COLO668 (cell line): Measurements from ENCODE around the gene CYYR1.

Experiments used
- DNase-seq: peaks from one replicate; lab custom pipeline; 2025; ENCODE audit not compliant: unreplicated experiment; lab: John Stamatoyannopoulos, UW

The CYYR1 gene

GRCh38 chr21:26572702-26573381 is at the start of gene CYYR1:
Gene CYYR1, minus strand, starts transcription at chr21:26573286. Its CDS starts 346 bp downstream, at chr21:26572940.
- DNase-seq = no peak

- DNase-seq = no peak
These were observed 44.1 kb upstream of the CYYR1 start for GRCh38 chr21:26617176-26617575.

- DNase-seq = no peak
These were observed 41.2 kb upstream of the CYYR1 start for GRCh38 chr21:26614251-26614650.

DNA sequence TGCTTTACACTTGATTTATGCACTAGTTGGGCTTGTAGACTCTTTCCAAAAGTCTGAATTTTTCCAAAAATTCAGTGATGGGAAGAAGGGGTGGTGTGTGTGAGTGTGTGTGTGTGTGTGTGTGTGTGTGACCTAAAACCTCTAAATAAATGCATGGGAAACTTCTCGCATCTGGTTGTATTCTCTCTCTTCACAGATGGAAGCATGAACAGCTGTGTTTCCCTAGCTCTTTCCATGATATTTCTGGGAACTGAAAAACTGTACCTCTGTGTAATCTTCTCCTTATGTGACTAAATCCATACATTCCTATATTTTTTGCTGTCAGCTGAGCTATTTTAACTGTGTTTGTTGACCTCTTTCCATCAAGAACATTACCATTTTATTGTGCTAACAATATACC is 26.2 kb upstream of the CYYR1 start:
- no peak for DNase-seq

DNA sequence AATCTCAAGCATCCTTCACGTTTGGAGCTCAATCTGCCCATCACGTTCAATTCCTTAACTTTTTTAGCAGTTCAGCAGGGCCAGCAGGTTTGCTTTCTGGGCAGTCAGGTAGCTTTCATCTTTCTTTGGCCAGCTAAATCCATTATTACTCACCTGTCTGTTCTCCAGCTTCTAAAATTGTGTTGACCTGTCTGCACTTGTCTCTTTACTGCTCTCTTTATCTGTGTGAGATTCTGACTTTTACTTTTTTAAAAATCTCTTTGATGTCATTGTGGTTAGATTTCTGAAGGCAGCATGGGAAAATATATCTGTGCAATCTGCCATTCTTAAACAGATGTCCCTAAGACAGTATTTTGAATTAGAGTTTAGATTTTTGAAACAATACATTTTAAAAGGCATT is 24.9 kb upstream of the CYYR1 start:
- DNase-seq = no peak

DNA sequence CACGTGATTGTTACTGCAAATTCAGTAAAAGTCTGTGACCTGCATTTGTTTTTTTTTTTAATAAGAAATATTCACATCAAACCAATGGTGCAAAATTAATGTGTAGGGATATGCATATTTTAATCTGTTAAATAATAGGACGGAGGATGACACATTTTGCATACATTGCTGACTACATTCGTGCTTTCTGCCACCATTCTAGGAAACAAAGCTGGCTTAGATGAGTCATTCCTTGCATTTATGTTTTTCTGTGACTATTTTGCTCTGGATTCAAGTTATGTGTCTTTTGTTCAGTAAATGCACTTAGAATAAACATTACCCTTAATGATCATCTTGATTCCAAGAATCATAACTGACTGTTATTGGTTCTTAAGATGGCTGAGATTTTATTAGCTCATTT is 23.9 kb upstream of the CYYR1 start:
- DNase-seq = no peak

DNA sequence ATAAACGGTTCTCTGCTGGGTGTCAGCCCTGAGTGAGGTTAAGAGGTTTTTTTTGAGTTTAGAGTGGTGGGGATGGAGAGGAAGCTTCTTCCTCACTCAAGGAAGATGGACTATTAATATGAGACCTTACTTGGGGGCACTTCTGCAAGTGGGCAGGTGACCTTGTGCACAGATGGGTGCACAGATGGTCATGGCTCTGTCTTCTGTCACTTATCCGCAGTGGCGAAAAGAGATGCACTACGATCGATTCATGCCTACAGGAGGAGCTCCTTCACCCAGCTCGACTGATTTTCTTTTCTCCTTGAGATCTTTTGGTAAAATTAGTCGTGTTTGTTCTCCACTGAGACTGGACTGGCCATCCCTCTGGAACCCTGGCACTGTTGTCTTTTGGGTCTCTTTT is 22.9 kb upstream of the CYYR1 start:
- no peak for DNase-seq

DNA sequence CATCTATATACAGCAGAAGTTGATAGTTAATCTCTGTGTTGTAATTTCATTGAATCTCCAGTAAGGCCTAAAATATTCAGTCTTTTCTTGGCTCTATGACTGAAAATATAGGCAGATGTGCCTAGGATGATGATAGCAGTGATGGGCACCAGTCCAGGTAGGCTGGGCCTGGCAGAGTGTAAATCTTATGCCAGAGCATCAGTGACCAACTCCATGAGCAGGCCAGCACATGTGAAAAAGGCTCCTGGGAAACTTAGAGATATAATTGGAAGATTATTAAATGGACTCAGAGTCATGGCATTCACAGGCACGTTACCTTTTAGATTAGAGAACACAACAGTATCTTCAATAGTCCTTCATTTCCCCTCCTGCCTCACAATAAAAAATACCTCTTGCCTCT is 20.7 kb upstream of the CYYR1 start:
- no peak for DNase-seq

- no peak for DNase-seq
These were observed 18.5 kb upstream of the CYYR1 start for GRCh38 chr21:26591543-26591942.

DNA sequence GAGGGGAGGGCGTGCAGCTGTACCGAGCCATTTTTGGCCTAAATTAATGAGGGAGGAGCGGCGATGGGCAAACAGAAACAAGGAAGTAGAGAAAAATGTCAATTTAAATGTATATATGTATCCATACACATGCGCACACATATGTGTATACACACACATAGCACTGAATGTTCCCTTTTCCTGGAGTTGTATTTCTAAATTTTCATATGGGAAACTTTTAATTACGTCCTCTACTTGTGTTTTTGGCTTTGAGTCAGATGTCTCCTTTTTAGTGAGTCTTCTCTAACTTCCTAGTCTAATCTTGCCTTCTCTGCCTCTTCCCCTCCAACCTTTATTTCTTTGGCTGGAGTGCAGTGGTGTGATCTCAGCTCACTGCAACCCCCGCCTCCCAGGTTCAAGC is 15.4 kb upstream of the CYYR1 start:
- no peak for DNase-seq

DNA sequence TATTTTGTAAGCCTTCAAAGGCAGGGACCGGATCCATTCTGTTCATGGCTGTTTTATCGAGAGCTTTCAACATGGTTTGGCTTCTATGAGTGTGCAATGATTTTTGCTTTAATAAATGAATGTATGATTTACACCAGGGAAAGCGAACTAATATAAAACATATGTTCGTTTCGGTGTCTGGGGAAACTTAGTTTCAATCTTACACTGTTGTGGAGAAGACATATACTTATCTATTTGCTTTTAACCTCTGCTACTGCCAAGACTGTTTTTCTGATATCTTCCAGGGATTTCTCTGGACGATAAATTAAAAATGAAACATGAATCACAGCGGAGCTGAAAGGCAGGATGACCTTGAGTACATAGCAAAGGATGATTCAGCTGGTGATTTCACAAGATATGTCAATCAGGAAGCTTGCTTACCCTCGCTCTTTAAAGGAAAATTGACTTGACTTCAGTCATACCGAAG is 14.7 kb upstream of the CYYR1 start:
- no peak for DNase-seq

- no peak for DNase-seq
These were observed 10.7 kb upstream of the CYYR1 start for GRCh38 chr21:26583769-26584168.

- no peak for DNase-seq
These were observed 8.7 kb upstream of the CYYR1 start for GRCh38 chr21:26581818-26582217.

GRCh38 chr21:26572076-26572701 is 897 bp downstream of the CYYR1 start:
- DNase-seq = no peak

- no peak for DNase-seq
These were observed 2.9 kb downstream of the CYYR1 start for GRCh38 chr21:26570203-26570602.

- DNase-seq = no peak
These were observed 7.5 kb downstream of the CYYR1 start for GRCh38 chr21:26565546-26565945.

DNA sequence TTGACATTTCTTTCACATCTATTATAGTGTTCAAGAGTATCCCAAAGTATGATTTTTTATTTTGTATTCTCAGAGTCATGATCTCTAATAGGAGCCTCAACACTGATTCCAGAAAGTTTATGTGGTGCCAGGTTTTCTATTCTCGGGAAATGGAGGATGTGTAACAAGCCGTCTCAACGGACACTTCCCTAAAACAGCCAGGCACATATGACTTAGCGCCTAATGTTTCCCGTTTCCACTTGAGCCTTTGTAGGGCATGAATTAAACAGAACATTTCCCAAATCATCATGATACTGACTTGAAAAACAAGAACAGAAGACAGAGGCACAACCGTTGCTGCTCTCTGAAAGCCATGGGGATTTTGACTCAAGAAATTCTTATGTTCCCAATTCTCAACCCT is 8.0 kb downstream of the CYYR1 start:
- no peak for DNase-seq

DNA sequence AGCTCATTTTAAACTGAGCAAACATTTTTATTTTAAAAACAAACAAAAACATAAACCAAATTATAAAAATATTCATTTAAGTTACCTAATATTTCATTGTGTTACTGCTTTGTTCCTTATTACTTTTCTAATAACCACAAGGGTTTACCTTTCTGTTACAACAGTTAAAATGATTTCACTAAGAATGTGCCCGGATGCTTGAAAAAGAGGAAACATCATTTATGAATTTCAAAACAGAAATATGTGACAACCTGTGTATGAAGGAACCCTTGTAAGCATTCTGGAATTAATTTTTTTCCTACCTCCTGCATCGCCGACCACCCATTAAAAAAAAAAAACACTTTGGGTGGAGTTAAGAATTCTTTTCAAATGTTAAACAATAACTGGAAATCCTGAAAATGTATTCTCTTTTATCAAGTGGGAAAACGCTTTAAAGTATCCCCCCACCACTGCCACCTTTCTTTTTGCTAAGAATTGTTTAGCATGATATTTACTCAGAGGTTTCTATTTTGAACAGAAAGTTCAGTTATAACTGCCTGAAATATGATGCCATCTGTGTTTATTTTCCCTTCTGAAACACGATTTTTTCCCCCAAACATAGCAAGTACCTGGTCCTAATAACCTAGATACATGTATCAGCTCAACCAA is 9.1 kb downstream of the CYYR1 start:
- DNase-seq = no peak

DNA sequence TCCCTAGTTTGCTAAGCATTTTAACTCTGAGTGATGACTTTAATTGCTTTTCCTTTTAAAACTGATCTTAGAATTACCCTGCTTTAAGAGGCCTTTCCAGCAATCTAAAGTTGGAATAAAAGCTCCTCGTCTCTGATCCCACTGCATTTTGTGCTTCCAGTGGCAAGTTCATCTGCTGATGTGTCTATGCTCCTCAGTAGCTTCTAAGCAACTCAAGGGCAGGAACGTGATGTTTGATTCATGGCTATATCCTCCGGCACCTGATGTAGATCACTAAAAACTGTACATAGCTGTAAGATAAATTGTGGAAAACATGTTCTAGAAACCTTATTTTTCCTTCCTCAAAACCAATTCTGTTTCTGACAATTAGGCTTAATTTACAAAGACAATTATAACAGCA is 12.5 kb downstream of the CYYR1 start:
- no peak for DNase-seq

GRCh38 chr21:26559099-26559498 is 14.0 kb downstream of the CYYR1 start:
- no peak for DNase-seq

- no peak for DNase-seq
These were observed 16.0 kb downstream of the CYYR1 start for GRCh38 chr21:26557106-26557505.

- no peak for DNase-seq
These were observed 17.4 kb downstream of the CYYR1 start for GRCh38 chr21:26555540-26556146.
